Stimulated activated CD8-positive, alpha-beta memory T cell treated with anti-CD3 and anti-CD28 coated beads, Interleukin-7, amount 100 ng/mL, for 48 hours (primary cell): ENCODE data around the gene CDC40.

Experiments
- DNase-seq, 2 donors: peaks; one replicate each; pipeline ENCODE4 v3.0.0-alpha.2; 2020; ENCODE audit warnings: low read depth in 1 of 2; ENCODE audit errors: extremely low read depth in 1 of 2

CDC40 gene

DNA sequence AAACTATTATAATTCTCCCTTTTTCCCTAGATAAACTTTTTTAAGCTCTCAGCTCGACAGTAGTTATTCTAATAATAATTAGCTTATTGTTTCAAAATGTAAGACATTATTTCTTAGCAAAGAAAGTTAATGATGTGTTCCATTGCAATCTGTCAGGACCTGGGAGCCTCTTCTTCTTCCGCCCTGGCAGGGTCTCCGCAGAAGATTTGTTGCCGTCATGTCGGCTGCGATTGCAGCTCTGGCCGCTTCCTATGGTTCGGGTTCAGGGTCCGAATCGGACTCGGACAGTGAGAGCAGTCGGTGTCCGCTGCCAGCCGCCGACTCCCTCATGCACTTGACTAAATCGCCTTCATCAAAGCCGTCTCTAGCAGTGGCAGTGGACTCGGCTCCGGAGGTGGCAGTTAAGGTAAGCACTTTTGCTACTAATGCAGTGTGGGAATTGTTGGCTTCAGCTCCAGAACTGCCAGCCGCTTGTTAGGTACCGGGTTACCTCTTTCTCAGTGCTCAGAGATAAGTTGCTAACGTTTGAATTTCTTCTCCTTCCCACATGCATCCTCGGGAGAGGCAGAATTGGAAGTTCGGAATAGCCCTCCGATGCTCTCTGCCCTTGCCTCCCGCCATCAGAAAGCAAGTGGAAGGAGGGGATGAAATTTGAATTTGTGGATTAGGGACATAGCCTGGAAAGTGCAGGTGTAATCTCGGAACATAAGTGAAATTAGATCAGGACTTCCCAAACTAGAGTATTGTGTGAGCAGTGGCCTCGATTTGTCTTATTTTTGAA lies at the start of gene CDC40:
CDC40 (plus strand) TSS at position 200 of the 781 bp plus-strand sequence; CDS start at position 218, 18 bp downstream.
- peak; percentile 11 to 20 for DNase-seq

DNA sequence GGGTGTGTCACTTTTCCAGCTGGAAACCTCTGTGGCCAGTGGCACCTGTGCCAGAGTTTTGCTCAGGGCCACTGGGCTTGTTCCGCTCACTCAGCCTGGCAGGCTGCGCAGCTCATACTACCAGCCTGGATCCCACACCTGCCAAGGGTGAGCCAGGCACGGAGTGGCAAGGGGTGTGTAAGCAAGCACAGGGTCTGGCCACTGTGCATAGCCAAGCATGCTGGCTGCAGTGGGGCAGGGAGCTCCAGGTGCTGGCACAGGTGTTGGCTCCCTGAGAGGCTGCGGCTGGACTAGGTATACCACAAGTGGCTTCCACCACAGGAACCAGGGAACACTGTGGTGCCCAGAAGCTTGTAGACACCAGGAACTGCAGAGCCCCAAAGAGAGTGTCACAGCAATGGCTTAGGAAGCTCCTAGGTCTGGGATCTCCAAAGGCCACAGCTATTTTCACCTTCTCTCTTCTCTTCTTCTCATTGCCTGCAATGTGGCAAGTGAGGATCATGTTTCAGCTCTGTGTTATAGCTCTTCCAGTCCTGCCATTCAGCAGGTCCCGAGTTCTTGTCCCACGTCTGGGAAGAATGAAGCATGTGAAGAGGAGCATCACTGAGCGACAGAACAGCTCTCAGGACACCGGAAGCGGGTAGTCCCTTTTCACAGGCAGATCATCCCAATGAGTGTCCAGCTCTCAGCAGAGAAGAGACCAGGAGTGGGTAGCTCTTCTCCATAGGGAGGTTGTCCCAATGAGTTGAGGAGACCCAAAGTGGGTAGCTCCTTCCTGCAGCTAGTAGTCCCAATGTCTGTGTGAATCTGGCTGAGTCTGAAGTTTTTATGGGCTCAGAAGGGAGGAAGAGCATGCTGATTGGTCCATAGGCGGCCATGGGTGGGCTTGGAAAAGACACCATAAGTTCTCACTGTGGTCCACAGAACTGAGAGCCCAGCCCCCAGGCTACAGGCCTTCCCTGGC lies 42.0 kb upstream of the CDC40 start:
- DNase-seq, result no peak

DNA sequence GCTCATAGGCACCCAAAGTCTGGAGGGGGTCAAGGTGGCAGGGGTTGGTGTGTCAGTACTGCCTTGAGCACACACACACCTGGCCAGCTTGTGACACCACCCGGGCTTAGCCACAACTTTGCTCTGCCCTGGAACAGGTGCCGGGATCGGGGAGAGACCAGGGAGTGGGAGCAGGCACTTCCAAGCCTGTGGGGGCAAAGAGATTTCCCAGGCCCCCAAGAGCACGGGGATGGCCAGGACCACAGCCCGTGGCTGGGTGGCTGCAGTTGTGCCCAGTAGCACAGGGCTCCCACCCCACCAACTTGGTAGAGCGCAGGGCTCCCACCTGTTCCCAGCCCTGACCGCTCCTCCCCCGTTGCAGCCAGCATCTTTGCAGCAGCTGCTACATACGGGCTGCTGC lies 41.2 kb upstream of the CDC40 start:
- DNase-seq, result no peak

DNA sequence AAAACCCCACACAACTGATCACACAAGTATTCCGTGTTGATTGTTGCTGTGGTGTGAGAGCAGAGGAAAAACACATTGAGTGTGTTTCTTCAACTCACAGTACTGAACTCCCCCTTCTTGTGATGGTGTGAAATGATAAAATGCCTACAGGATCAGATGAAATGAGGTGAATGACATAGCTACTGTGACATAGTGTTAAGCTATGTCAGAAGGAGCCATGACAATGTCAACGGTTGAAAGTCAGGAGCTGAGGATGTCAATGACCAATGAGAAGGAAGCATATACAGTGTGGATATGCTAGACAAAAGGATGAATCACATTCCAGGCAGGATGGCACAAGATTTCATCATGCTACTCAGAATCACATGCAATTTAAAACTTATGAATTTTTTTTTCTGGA lies 39.6 kb upstream of the CDC40 start:
- DNase-seq, result no peak

DNA sequence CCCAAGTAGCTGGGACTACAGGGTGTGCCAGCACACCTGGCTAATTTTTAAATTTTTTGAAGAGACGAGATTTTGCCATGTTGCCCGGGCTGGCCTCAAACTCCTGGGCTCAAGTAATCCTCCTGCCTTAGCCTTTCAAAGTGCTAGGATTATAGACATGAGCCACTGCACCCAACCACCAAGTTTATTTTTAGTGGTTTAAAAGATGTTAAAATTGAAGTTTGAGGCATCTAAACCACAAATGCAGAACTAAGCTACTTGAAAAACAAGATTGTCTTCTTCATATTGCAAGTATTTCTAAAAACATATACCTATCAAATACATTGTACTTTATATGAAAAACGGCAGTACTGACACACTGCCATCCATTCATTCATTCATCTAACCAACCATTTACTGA lies 32.4 kb upstream of the CDC40 start:
- no peak for DNase-seq

DNA sequence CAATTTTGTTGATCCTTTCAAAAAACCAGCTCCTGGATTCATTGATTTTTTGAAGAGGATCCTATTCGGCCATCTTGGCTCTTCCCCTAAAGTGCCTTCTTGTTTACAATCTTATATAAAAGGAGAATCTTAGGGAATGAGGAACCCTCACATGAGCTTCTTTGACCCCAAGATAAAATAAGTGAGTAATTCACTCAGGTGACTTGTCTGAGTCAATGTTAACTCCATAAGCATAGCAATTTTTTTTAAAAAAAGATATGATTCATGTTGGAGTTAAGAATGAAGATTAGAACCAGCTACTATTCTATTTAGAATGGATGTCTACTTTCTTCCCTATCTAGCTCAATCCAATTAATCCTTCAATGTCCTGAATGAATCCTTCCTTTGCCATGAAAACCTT lies 21.7 kb upstream of the CDC40 start:
- no peak for DNase-seq

DNA sequence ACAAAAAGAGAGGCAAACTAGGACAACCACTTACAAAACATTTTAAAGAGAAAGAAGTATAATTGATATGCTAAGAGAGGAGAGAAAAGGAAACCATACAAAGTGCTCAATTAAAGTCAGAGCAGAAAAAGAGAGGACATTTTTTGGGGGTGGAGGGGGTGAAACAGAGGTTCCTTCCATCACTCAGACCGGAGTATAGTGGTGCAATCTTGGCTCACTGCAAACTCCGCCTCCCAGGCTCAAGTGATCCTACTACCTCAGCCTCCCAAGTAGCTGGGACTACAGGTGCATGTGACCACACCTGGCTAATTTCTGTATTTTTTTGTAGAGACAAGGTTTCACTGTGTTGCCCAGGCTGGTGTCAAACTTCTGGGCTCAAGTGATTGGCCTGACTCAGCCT lies 10.1 kb upstream of the CDC40 start:
- no peak for DNase-seq

DNA sequence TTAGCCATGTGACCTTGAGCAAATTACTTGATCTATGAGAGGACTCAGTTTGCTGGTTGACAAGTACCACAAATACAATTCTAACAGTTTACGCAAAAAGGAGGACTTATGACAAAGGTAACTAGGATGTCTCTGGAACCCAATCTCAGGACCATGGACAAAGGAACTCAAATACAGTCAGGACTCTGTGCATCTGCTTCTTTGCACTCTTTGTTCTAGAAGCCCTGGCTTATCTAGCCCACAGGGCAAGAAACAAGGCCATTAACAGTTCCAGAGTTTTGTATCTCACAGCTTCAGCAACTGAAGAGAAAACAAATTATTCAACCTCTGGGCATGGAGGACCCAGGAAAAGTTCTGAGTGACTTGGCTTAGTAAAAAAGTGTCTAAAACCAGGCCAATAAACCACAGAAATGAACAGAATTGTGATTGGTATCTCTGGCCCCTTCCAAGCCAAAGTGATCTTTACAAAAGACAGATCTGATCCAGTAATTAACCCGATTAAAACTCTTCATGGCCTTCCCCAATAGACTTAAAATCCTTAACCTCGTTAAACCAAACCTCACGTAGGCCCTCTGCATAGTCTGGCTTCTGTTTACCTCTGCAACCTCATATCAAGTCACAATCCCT lies 6.6 kb upstream of the CDC40 start:
- no peak for DNase-seq

DNA sequence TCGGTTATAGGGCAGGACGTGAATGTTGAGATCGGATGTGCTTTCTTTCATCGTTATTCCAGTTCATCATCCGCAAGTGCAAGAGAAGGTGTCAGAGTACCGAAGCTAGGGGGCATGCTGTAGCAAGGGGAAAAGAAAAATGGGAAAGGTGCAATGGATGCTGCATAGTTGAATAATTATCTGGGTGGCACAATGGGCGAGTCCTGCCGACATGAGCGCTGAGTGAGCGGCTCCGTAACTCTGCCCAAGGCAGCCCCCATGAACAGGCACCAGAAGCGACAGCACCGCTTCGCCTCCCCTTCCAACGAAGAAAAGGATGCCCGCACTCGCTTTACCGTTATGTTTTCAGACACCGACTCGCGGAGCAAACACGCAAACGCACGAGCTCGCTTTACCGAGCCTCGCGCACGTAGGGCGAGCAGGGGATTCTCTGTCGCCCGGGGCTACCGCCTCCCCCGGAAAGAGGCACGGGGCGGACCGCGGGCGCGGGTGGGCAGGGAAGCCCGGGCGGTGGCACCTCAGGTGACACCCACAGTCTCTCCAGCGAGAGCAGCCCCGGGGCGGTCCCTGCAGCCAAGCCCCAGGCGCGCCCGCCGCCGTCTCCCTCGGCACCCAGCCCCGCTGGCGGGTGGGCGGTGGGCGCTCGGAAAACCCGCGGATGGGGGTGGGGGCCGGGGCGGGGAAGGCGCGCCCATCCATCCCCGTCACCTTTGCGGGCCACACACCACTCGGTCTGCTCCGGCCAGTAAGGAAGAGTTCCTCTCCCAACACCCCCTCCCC lies 1.4 kb upstream of the CDC40 start:
- peak; percentile 14 to 19 for DNase-seq

DNA sequence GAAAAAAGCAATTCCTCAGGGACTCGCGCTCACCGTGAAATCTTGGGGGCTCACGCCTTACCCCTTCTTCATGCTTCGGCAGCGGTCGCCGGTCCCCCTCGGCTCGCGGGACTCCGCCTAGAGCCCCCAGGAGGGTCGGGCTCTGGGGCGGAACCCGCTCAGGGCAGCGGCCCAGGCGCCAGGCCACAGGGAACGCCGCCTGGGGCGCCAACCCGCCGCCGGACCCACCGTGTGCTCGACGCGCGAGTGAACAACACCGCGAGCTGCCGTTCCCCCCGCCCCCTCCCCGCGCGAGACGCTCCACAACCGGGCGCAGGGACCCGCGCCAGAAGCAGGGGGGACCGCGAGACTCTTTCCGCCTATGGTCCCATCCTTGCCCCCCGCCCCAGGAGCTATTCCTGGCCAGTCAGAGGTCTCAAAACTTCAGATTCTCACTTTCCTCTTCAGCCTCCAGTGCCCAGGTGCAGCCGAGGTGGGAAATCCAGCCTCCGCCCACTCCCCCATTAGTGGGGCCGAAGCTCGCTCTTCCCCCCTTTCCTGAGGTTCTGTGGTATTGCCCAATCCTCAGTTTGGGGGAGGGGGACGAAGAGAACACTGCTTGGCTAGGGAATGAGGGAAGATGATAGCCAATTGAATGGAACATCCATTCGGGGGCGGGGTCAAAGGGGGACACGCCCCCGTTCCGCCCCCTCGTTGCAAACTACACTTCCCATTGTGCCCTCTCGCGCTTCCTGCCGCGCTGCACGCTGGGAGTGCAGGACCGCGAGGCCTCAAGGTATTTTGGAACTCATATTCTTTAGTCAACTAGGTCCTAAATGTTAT lies 610 bp upstream of the CDC40 start, which contains the start of gene WASF1:
WASF1 (minus strand) TSS at position 265 of the 822 bp plus-strand sequence. CDS start 52,069 bp downstream, outside the sequence.
- DNase-seq, result peak; percentile 75 to 79

DNA sequence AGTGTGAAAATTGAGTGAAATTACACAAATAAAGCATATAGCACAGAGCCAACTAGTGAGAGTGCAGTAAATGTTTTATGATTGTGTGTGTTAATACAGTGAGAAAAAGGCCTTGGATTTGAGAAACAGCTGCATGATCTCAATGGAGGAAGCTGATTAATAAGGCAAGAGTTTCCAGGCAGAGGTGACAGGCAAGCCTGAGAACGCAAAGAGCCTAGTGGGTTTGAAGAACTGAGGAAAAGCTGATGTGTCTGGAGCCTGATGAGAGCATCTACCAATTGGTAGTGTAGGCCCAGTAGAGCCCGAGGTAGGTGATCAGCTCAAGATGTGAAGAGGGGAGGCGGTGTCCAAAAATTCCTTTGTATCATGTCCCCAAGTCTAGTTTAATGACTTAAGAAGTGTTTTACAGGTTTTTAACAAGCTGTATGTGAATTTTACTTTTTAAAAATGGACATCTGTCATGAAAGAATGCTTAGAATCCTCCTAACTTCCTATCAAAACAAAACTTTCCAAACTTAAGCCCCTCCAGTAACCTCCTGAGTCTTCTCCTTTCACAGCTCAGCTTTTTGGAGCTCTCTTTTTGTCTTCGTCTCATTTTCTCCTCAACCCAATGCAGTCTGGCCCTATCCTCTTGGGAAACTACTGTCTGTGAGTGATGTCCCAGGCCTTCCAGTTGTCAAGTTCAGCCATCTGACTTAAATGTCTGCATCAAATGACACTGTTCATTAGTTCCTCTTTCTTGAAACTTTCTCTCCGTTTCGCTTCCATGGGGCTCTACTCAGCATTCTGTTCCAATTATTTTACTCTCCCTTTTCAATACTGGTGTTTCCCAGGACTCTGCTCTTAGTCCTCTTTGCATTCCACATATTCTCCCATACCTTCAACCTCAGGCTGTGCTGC lies 1.2 kb downstream of the CDC40 start:
- DNase-seq, result no peak

DNA sequence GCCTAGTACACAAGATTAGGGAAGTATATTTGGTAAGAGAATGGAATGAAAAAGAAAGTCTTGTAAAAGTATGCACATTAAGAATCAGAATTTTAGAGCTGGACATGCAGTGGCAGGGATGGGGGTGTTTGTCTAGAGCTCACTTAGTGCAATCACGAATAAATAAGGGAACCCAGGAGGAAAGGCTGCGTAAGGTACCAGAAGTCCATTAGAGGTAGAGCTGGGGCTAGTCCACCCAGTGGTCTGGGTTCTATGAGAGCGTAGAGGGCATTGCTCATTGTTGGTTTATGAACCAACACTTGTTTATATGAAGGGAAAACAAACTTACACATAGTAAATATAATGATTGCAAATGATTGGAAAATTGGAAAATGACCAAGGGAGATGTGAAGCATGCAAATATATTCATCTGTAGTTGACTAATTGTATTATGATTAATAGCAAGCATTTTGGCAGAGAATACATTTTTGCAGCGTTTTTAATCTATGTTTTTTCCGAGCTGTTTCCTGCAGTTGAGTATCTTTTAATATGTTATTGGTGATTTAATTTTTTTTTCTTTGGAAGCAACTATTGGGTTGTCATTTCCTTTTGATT lies 3.2 kb downstream of the CDC40 start:
- no peak for DNase-seq

DNA sequence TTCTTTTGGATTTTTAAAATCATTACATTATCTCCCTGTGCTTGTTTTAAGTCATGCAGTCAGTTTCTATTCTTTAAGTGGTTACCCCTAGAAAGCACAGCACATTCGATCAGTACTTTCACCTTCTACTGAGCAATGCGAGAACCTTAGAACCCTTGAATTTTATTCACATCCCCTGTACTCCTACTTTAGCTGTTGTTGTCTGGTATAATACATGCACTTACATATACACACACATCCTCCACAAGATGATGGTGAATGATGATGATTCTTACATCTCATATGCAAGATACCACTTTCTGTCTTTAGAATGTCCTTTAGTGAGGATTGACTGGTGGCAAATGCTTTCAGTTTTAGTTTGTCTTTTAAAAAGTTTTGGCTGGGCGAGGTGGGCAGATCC lies 5.7 kb downstream of the CDC40 start:
- no peak for DNase-seq

DNA sequence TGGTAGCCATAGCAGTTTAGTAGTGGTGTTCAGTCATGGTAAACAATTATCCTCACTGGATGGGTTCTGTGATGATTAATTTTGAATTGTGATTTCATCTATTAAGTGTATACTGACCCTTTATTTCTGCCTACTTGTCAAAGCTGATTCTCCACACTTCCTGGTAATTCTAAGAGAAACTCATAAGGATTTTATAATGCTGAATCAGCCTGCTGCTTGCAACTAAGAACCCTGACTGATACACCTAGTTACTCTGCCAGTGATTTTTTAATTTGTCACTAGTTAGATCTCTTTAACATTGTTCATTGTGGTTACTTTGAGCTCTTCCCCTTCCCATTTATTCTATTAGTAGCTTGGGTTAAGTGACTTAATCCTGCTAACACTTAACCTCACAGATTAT lies 8.6 kb downstream of the CDC40 start:
- DNase-seq, result no peak

DNA sequence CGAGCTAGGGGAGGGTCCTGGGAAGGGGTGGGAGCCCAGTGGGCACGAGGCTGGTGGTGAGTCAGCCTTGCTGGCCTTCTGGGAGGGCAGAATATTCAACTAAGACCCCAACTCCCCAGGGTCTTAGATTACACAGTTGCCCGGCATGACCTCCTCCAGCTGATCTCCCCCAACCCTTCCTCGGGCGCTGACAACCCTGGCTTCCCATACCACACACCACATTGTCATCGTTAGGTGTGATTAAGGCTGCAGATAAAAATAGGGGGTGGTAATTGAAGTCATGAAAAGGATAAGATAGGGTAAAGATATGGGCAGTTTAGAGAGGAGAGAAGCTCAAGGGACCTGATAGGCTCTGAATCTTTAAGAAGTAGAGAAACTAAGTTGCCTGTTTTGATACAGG lies 10.5 kb downstream of the CDC40 start:
- DNase-seq, result no peak

DNA sequence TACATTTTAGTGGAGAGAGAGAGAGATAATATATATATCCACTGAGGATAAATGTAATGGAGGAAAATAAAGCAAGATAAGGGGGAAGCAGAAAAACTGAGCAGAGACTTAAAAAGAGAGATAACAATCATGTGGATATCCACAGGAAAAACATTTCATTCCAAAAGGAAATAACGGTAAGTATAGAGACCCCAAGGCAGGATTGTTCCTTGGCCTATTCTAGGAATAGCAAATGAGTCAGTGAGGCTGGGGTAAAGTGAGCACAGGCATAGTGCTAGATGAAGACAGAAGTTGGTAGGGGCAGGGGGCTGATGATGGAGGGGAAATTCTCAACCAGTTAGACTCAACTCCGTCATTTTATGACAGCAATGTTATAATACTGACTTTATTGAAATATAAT lies 11.2 kb downstream of the CDC40 start:
- DNase-seq, result no peak

DNA sequence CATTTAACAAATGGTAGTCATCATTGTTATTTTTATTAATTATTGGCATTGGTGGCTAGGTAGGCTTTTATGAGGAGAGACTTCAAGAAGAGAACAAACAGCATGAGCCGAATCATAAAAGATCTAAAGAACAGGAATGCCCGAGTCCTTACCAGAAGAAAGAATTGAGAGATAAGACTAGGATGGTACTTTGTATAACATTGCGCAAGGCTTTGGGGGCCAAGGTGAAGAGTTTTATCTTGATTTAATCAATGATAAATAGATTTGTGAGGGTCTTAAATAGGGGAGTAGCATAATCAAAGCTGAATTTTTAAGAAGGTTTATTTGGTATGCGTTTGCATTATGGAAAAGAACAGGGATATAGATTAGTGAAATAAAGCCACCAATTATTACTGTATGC lies 15.4 kb downstream of the CDC40 start:
- DNase-seq, result no peak

DNA sequence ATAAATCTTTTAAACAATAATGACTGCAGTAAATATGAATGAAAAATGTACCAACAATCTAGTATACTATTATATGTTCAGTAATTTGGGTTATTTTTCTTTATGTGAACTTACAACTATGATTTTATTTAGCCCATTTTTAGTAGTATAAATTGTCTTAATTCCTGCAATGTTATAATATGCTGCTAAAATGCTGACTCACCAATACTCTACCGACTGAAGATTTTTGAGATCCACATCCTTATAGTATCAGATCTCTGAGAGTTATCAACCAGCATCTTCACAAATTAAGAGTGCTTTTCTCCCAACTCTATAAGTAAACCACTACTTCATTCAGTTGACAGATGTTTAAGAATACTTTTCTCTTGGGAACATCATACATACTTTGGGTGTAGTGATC lies 16.6 kb downstream of the CDC40 start:
- no peak for DNase-seq
